PC-9 (cell line): Measurements from ENCODE around the gene NPTXR. TPM values are rescaled to one million over a fixed set of nuclear protein-coding genes. Genes with fewer than 3 reads are reported as not detected.
A peak's percentile ranks its signal among the peaks of the same experiment; 100 is the strongest.

Experiments used
- BruUV-seq: library from RNA; stranded (reverse); fragments of 400-500 nt; replicated peaks from 2 replicates; lab custom pipeline; 2021; lab: Mats Ljungman, UMichigan
- CTCF ChIA-PET: fragments of 300-600 bp; sonication (Branson Sonifier 250); formaldehyde crosslinking; loops from one replicate; lab custom pipeline; 2022; ENCODE audit warnings: antibody characterized with exemption; lab: Charles Lee
- POLR2A ChIA-PET: fragments of 300-600 bp; sonication (Branson Sonifier 250); formaldehyde crosslinking; loops from one replicate; lab custom pipeline; 2022; ENCODE audit warnings: antibody characterized with exemption; ENCODE audit not compliant: unreplicated experiment; lab: Charles Lee
- DNase-seq, 2 experiments: peaks; one replicate each; pipeline versions ENCODE4 v3.0.0 to v3.0.0-alpha.2; 2015 to 2022; ENCODE audit warnings: mixed read lengths in 1 of 2
- H2AFZ ChIP-seq: fragments of 200-600 bp; sonication (generic); 2 replicates; pipeline ENCODE4 v1.8.1; 2017; ENCODE audit warnings: antibody characterized with exemption
- H3F3A ChIP-seq: fragments of 200-600 bp; sonication (generic); 2 replicates; pipeline ENCODE4 v1.8.1; 2017; ENCODE audit warnings: antibody characterized with exemption, mild to moderate bottlenecking, low read depth; ENCODE audit not compliant: insufficient read depth
- H3K27ac ChIP-seq: fragments of 200-600 bp; sonication (generic); 2 replicates; pipeline ENCODE4 v1.6.1; 2016; ENCODE audit warnings: mixed run types
- H3K27me3 ChIP-seq: fragments of 200-600 bp; sonication (generic); 2 replicates; pipeline ENCODE4 v1.6.1; 2016; ENCODE audit warnings: low read depth, mixed run types; ENCODE audit not compliant: insufficient read depth
- H3K36me3 ChIP-seq: fragments of 200-600 bp; sonication (generic); 2 replicates; pipeline ENCODE4 v1.6.1; 2016; ENCODE audit warnings: low read depth, mixed run types
- H3K4me1 ChIP-seq: fragments of 200-600 bp; sonication (generic); replicated peaks from 2 replicates; pipeline ENCODE4 v1.6.1; 2016; ENCODE audit warnings: mixed run types; ENCODE audit not compliant: insufficient read depth
- H3K4me2 ChIP-seq: fragments of 200-600 bp; sonication (generic); 2 replicates; pipeline ENCODE4 v1.6.1; 2017; ENCODE audit warnings: mixed run types
- H3K4me3 ChIP-seq: fragments of 200-600 bp; sonication (generic); 2 replicates; pipeline ENCODE4 v1.6.1; 2016; ENCODE audit warnings: mixed run types
- H3K79me2 ChIP-seq: fragments of 200-600 bp; sonication (generic); 2 replicates; pipeline ENCODE4 v1.6.1; 2017; ENCODE audit warnings: low read depth, mixed run types
- H3K9me2 ChIP-seq: fragments of 200-600 bp; sonication (generic); 2 replicates; pipeline ENCODE4 v1.8.1; 2017; ENCODE audit warnings: mild to moderate bottlenecking; ENCODE audit not compliant: insufficient read depth
- H3K9me3 ChIP-seq: fragments of 200-600 bp; sonication (generic); 2 replicates; pipeline ENCODE4 v1.8.1; 2016; ENCODE audit warnings: low read depth; ENCODE audit not compliant: insufficient read depth
- H4K20me1 ChIP-seq: fragments of 200-600 bp; sonication (generic); 2 replicates; pipeline ENCODE4 v1.8.1; 2017; ENCODE audit not compliant: insufficient read depth
- EZH2 ChIP-seq: fragments of 200-600 bp; sonication (generic); IDR thresholded peaks from 2 replicates; pipeline ENCODE4 v1.8.0; 2017; ENCODE audit warnings: antibody characterized with exemption, low read depth
- intact Hi-C: fragments of 100-400 bp; cut with micrococcal nuclease; formaldehyde crosslinking; loops from one replicate; pipeline ENCODE4 v1.10.0; 2022; ENCODE audit not compliant: unreplicated experiment
- total RNA-seq: library from RNA; stranded (reverse); gene quantifications from 2 replicates; pipeline ENCODE4 v1.2.3, GENCODE V29; 2021
- TF ChIP-seq, protein P1 (sequence below): fragments of 200-600 bp; sonication (generic); conservative IDR thresholded peaks from 2 replicates; pipeline ENCODE4 v1.6.1; 2017; ENCODE audit warnings: mixed run types, antibody characterized with exemption, mild to moderate bottlenecking, moderate library complexity

The NPTXR gene
- total RNA-seq, 1 experiment from 2014 or later, result 14.7 TPM

DNA sequence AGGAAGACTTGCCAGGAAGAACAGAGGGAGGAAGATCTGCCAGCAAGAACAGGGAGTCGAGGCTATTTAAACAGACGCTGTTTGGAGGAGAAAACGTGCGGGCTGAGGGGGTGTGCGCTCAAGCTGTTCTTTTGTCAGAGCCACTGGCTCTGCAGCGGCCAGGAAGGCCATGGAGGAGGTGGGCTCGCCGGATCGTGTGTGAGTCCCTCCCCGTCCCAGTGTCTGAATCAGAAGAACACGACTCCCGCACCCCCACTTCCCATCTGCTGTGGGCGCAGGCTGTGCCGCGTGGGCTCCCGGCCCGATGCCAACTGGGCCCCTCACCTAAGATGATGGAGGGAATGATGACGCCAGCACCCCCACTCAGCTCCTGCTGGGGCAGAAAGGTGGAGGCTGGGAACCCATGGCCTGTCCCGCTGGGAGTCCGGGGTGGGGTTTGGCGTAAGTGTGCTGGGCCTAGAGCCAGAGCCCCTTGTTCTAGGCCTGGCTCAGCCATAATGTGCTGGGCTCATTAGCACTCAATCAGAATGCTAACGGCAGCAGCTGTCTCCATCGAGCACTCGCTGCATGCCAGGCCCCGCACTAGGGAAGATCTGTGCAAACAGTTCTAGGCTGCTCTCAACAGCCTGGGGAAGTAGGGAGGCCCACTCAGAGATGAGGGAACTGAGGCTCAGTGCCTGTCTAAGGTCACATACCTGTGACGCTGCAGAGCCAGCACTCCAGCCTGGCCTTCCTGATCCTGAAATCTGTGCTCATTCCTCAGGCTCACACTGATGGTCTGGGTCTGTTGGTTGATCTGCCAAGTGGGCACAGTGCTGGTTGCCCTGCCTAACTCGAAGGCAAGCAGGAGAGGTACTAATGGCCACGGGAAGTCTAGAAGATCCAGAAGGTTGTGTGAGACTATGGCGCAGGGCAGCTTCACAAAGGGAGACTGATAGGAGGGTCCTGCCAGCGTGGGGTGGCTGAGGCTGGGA lies 11.5 kb downstream of the NPTXR start:
- H3K27me3 ChIP-seq, result no peaks in the 10 kb centered on the region
- no peaks in the 10 kb centered on the region for H4K20me1 ChIP-seq
- no peaks in the 10 kb centered on the region for H3K79me2 ChIP-seq
- TF ChIP-seq, protein P1, sequence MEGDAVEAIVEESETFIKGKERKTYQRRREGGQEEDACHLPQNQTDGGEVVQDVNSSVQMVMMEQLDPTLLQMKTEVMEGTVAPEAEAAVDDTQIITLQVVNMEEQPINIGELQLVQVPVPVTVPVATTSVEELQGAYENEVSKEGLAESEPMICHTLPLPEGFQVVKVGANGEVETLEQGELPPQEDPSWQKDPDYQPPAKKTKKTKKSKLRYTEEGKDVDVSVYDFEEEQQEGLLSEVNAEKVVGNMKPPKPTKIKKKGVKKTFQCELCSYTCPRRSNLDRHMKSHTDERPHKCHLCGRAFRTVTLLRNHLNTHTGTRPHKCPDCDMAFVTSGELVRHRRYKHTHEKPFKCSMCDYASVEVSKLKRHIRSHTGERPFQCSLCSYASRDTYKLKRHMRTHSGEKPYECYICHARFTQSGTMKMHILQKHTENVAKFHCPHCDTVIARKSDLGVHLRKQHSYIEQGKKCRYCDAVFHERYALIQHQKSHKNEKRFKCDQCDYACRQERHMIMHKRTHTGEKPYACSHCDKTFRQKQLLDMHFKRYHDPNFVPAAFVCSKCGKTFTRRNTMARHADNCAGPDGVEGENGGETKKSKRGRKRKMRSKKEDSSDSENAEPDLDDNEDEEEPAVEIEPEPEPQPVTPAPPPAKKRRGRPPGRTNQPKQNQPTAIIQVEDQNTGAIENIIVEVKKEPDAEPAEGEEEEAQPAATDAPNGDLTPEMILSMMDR, result no peak
- TF ChIP-seq EZH2, result no peak
- no peaks in the 10 kb centered on the region for H3K9me2 ChIP-seq
- peaks cover 10% of the 10 kb centered on the region; the same call in 1 of the 2 replicates for H3F3A ChIP-seq
- no peaks in the 10 kb centered on the region for H3K36me3 ChIP-seq
- intact Hi-C loops, result no loop called here
- CTCF ChIA-PET, result no interaction called here
- DNase-seq, result no peak
- POLR2A ChIA-PET, result no interaction called here
- no peak overlapping the region for H2AFZ ChIP-seq
- H3K27ac ChIP-seq, result no peak overlapping the region
- BruUV-seq, result no TSS peak
- H3K9me3 ChIP-seq, result no peaks in the 10 kb centered on the region
- H3K4me1 ChIP-seq, result peaks cover 37% of the 10 kb centered on the region
- H3K4me3 ChIP-seq, result no peak overlapping the region
- H3K4me2 ChIP-seq, result no peak overlapping the region

DNA sequence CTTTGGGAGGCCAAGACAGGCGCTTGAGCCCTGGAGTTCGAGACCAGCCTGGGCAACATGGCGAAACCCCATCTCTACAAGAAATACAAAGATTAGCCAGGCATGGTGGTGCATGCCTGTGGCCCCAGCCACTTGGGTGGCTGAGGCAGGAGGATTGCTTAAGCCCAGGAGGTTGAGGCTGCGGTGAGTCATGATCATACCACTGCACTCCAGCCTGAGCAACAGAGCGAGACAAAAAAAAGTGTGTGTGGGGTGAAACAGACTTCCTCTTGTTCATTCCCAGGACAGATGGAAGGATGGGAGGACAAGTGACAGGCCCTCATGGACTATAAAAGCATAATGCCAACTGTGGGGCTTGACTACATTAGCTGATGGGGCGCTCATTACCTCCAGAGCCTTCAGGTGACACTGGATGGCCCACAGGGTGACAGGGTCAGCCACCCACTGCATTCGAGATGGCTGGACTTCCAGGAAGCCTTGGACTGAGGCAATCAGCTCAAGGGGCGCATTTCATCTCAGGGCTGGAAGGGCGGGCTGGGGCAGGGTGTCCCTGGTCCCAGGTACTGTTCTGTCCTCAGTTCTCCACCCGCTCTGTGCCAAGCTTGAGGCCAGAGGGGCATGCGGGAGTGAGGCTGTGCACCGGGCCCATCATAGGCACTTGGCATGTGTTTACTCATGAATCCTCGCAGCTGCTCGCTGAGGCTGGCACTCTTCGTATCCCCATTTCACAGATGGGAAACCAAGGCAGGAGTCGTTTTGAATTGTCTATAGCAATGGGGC lies 12.5 kb downstream of the NPTXR start:
- intact Hi-C loops, result no loop called here
- Histone ChIP-seq H3K4me2 (peak overlapping the region; percentile 20; the same call in 1 of the 2 replicates), H3K27me3 (no peaks in the 10 kb centered on the region), H3K9me2 (no peaks in the 10 kb centered on the region), H3K36me3 (no peaks in the 10 kb centered on the region), H3K9me3 (no peaks in the 10 kb centered on the region), H3K4me3 (no peak overlapping the region), H3K4me1 (peaks cover 37% of the 10 kb centered on the region), H3F3A (peaks cover 10% of the 10 kb centered on the region; the same call in 1 of the 2 replicates), H3K27ac (no peak overlapping the region), H2AFZ (no peak overlapping the region), H3K79me2 (no peaks in the 10 kb centered on the region), H4K20me1 (no peaks in the 10 kb centered on the region)
- DNase-seq, result peak; percentile 24 to 87
- TF ChIP-seq, protein P1, result no peak
- no peak for TF ChIP-seq EZH2
- BruUV-seq, result no TSS peak
- ChIA-PET CTCF (interaction anchor here (0.6 kb wide), 1 partner anchor 30 kb away, joined by 3 read pairs; no protein-coding TSS in a partner anchor), POLR2A (no interaction called here)

DNA sequence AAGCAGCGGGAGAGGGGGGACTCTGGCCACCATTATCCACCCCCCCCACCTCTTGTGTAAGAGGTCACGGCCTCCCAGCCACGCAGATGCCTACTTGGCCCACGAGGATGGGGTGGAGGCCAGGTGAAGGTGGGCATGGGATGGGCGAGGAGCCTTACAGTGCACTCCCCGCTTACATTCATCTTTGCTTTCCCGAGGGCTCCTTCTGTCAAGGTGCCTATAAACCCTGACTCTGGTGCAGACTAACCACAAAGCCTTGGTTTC lies 13.1 kb downstream of the NPTXR start:
- no peak overlapping the region for H2AFZ ChIP-seq
- peak overlapping the region; percentile 20; the same call in 1 of the 2 replicates for H3K4me2 ChIP-seq
- ChIA-PET POLR2A (no interaction called here), CTCF (no interaction called here)
- no peak for DNase-seq
- no TSS peak for BruUV-seq
- H4K20me1 ChIP-seq, result no peaks in the 10 kb centered on the region
- H3K36me3 ChIP-seq, result no peaks in the 10 kb centered on the region
- H3K4me1 ChIP-seq, result peaks cover 34% of the 10 kb centered on the region
- H3K27me3 ChIP-seq, result no peaks in the 10 kb centered on the region
- H3K79me2 ChIP-seq, result no peaks in the 10 kb centered on the region
- H3K9me3 ChIP-seq, result no peaks in the 10 kb centered on the region
- H3K9me2 ChIP-seq, result no peaks in the 10 kb centered on the region
- no peak for TF ChIP-seq EZH2
- H3K4me3 ChIP-seq, result no peak overlapping the region
- peaks cover 10% of the 10 kb centered on the region; the same call in 1 of the 2 replicates for H3F3A ChIP-seq
- H3K27ac ChIP-seq, result no peak overlapping the region
- intact Hi-C loops, result no loop called here
